Keratinocyte (primary cell): ENCODE measurements around the gene ADM. TPM values are rescaled to one million over a fixed set of nuclear protein-coding genes. Genes with fewer than 3 reads are reported as not detected.

ENCODE experiments used
- DNase-seq: peaks from one replicate; pipeline ENCODE4 v3.0.0-alpha.2; 2011; ENCODE audit warnings: low read depth, missing footprints, low spot score
- FAIRE-seq: peaks from 2 replicates; lab custom pipeline; 2011; peaks lifted over from hg19 to GRCh38; lab: Jason Lieb, UNC
- H2AFZ ChIP-seq: 2 replicates; pipeline ENCODE4 v1.6.0; 2012; ENCODE audit warnings: low read length, control low read depth, inconsistent platforms; ENCODE audit not compliant: control insufficient read depth
- H3K27ac ChIP-seq: 2 replicates; pipeline ENCODE4 v1.5.1; 2011; ENCODE audit warnings: low read length; ENCODE audit not compliant: control insufficient read depth, insufficient read depth
- H3K27me3 ChIP-seq: 3 replicates; pipeline ENCODE4 v1.6.0; 2011; ENCODE audit warnings: low read length; ENCODE audit not compliant: control insufficient read depth, insufficient read depth; ENCODE audit errors: extremely low read depth
- H3K36me3 ChIP-seq, 2 experiments: 2 replicates in 1 of 2; 3 replicates in 1 of 2; pipeline ENCODE4 v1.5.1; 2011; ENCODE audit warnings: low read length in 2 of 2, mild to moderate bottlenecking in 1 of 2; ENCODE audit not compliant: control insufficient read depth in 2 of 2, insufficient read depth in 2 of 2; ENCODE audit errors: extremely low read depth in 1 of 2
- H3K4me1 ChIP-seq: 3 replicates; pipeline ENCODE4 v1.5.1; 2011; ENCODE audit warnings: low read length; ENCODE audit not compliant: control insufficient read depth, insufficient read depth; ENCODE audit errors: extremely low read depth
- H3K4me2 ChIP-seq: 3 replicates; pipeline ENCODE4 v1.6.0; 2011; ENCODE audit warnings: low read depth, low read length; ENCODE audit not compliant: control insufficient read depth, insufficient read depth; ENCODE audit errors: extremely low read depth
- H3K4me3 ChIP-seq, 3 experiments: fragments of 200-600 bp in 1 of 3; sonication (generic) in 1 of 3; 2 replicates in 2 of 3; 3 replicates in 1 of 3; pipeline ENCODE4 v1.5.1; 2011 to 2016; ENCODE audit warnings: low read length in 3 of 3, mild to moderate bottlenecking in 3 of 3, control low read depth in 2 of 3, inconsistent platforms in 1 of 3, low read depth in 1 of 3, mixed read lengths in 1 of 3, mixed run types in 1 of 3, moderate library complexity in 1 of 3; ENCODE audit not compliant: control insufficient read depth in 2 of 3, insufficient read depth in 2 of 3; ENCODE audit errors: extremely low read depth in 1 of 3
- H3K79me2 ChIP-seq: 2 replicates; pipeline ENCODE4 v1.6.0; 2012; ENCODE audit warnings: low read length; ENCODE audit not compliant: control insufficient read depth, insufficient read depth
- H3K9ac ChIP-seq: 3 replicates; pipeline ENCODE4 v1.6.0; 2011; ENCODE audit warnings: low read length; ENCODE audit not compliant: control insufficient read depth, insufficient read depth; ENCODE audit errors: extremely low read depth
- H3K9me1 ChIP-seq: 3 replicates; pipeline ENCODE4 v1.6.0; 2011; ENCODE audit warnings: low read length; ENCODE audit not compliant: control insufficient read depth, insufficient read depth; ENCODE audit errors: extremely low read depth
- H3K9me3 ChIP-seq: 2 replicates; pipeline ENCODE4 v1.5.1; 2012; ENCODE audit warnings: low read depth, low read length; ENCODE audit not compliant: control insufficient read depth
- H4K20me1 ChIP-seq: 3 replicates; pipeline ENCODE4 v1.6.0; 2011; ENCODE audit warnings: low read length; ENCODE audit not compliant: control insufficient read depth, insufficient read depth; ENCODE audit errors: extremely low read depth
- CTCF ChIP-seq, 3 experiments: IDR thresholded peaks in 1 of 3; conservative IDR thresholded peaks in 1 of 3; optimal IDR thresholded peaks in 1 of 3; 2 replicates in 2 of 3; 3 replicates in 1 of 3; pipeline versions ENCODE3 to v1.5.1; 2011; ENCODE audit warnings: low read length in 3 of 3, mild to moderate bottlenecking in 3 of 3, moderate library complexity in 2 of 3, control low read depth in 1 of 3, inconsistent platforms in 1 of 3; ENCODE audit not compliant: insufficient read depth in 2 of 3; ENCODE audit errors: extremely low read depth in 1 of 3
- EZH2 ChIP-seq: IDR thresholded peaks from one replicate; pipeline ENCODE4 v1.6.1; 2012; ENCODE audit warnings: inconsistent platforms, mild to moderate bottlenecking, low read length, moderate library complexity
- dilution Hi-C: fragments of 300-500 bp; cut with MboI; formaldehyde crosslinking; loops from one replicate; pipeline ENCODE4 v1.7.0; 2020; ENCODE audit warnings: low sequenced_read_pairs; ENCODE audit not compliant: extremely low pct_ligation_motif_present
- polyA plus RNA-seq, 5 experiments: library from polyadenylated mRNA; depleted of rRNA in 3 of 5; stranded (reverse) in 3 of 5; stranded (forward) in 1 of 5; unstranded in 1 of 5; fragments of >200 nt; gene quantifications; 1 replicate in 1 of 5; 2 replicates in 3 of 5; 3 replicates in 1 of 5; pipeline versions ENCODE4 v1.2.1 to v1.2.3, GENCODE V29; 2011 to 2012; ENCODE audit warnings: missing spikeins in 2 of 5, low read depth in 1 of 5, low replicate concordance in 1 of 5

Gene ADM
- polyA plus RNA-seq, 1 donor (not counting 4 experiments of a cell fraction or from before 2014, with no cell fraction given) = 57.9 TPM

GRCh38 chr11:10310301-10310841 lies 5.5 kb downstream of the ADM start:
- Histone ChIP-seq H3K27me3 (no peaks in the 10 kb centered on the region), H4K20me1 (no peaks in the 10 kb centered on the region), H3K27ac (no peak overlapping the region), H3K9me1 (no peaks in the 10 kb centered on the region), H2AFZ (no peak overlapping the region), H3K9ac (no peak overlapping the region), H3K9me3 (no peaks in the 10 kb centered on the region), H3K4me3 (no peak overlapping the region), H3K36me3 (peaks cover 0 to 5% of the 10 kb centered on the region in 2 experiments), H3K4me1 (peaks cover 26% of the 10 kb centered on the region), H3K4me2 (no peak overlapping the region), H3K79me2 (peaks cover 15% of the 10 kb centered on the region)
- no peak for DNase-seq
- no peak for FAIRE-seq
- dilution Hi-C loops = no loop called here
- TF ChIP-seq EZH2 (no peak), CTCF (optimal IDR thresholded peaks at IDR 0.05 in 1 of 3, IDR thresholded peaks at IDR 0.05 in 1 of 3, conservative IDR thresholded peaks at IDR 0.05 in 1 of 3; ENCODE audit: extremely low read depth in 1 of 3, insufficient read depth in 2 of 3, low read length in 3 of 3) (no peak)

GRCh38 chr11:10311802-10312201 lies 6.9 kb downstream of the ADM start:
- dilution Hi-C loops = no loop called here

More at GRCh38 chr11:10311802-10312201, 6.9 kb downstream of the ADM start:
- no peaks in the 10 kb centered on the region for H4K20me1 ChIP-seq
- peaks cover under 1% of the 10 kb centered on the region for H3K79me2 ChIP-seq
- no peak overlapping the region for H3K9ac ChIP-seq
- DNase-seq (no peak), FAIRE-seq (no peak)
- H3K4me2 ChIP-seq = no peak overlapping the region
- H3K4me3 ChIP-seq = no peak overlapping the region
- no peaks in the 10 kb centered on the region for H3K27me3 ChIP-seq
- H3K4me1 ChIP-seq = peaks cover 26% of the 10 kb centered on the region
- H3K27ac ChIP-seq = no peak overlapping the region
- no peaks in the 10 kb centered on the region for H3K36me3 ChIP-seq
- TF ChIP-seq CTCF (optimal IDR thresholded peaks at IDR 0.05 in 1 of 3, IDR thresholded peaks at IDR 0.05 in 1 of 3, conservative IDR thresholded peaks at IDR 0.05 in 1 of 3; ENCODE audit: extremely low read depth in 1 of 3, insufficient read depth in 2 of 3, low read length in 3 of 3) (no peak), EZH2 (no peak)
- H2AFZ ChIP-seq = no peak overlapping the region
- H3K9me1 ChIP-seq = no peaks in the 10 kb centered on the region
- no peaks in the 10 kb centered on the region for H3K9me3 ChIP-seq
